K562 (cell line): ENCODE data around the gene DAPK2. TPM values are rescaled to one million over a fixed set of nuclear protein-coding genes. Genes with fewer than 3 reads are reported as not detected.
A peak's percentile ranks its signal among the peaks of the same experiment; 100 is the strongest.
"Not testable (repeated sequence)": the region's sequence is repeated elsewhere in the genome, so short reads cannot be mapped to it uniquely, and the experiment has no call there.

Source experiments
- ATAC-seq: fragments of 200-7000 bp; cut with Tn5 transposase; 3 replicates; pipeline ENCODE4 v1.9.1; 2020; ENCODE audit warnings: moderate library complexity
- BruUV-seq: library from RNA; stranded (reverse); fragments of 400-500 nt; replicated peaks from 2 replicates; lab custom pipeline; 2021; lab: Mats Ljungman, UMichigan
- CTCF ChIA-PET: fragments of 300-600 bp; formaldehyde crosslinking; extraction: SDS; loops from one replicate; lab custom pipeline; 2021; ENCODE audit warnings: low intra/inter-chr PET ratio; lab: Yijun Ruan, JAX
- POLR2A ChIA-PET: fragments of 300-600, 350-650 bp; sonication (Branson Sonifier 250); formaldehyde crosslinking; extraction: SDS; loops from one replicate; lab custom pipeline; 2021; ENCODE audit warnings: antibody characterized with exemption, inconsistent platforms; lab: Yijun Ruan, JAX
- DNase-seq, 4 experiments: peaks; one replicate each; pipeline versions ENCODE4 v3.0.0 to v3.0.0-alpha.2; 2011 to 2018; ENCODE audit warnings: low spot score in 3 of 4, mixed read lengths in 3 of 4; ENCODE audit errors: extremely low read depth in 1 of 4
- FAIRE-seq: peaks from 2 replicates; lab custom pipeline; 2011; peaks lifted over from hg19 to GRCh38; lab: Jason Lieb, UNC
- H2AFZ ChIP-seq: 2 replicates; pipeline ENCODE4 v1.6.0; 2011; ENCODE audit warnings: low read depth, low read length, control low read depth, inconsistent platforms
- H3K27ac ChIP-seq: fragments of 200-600 bp; 3 replicates; pipeline ENCODE4 v1.8.0; 2011; ENCODE audit warnings: low read depth, mild to moderate bottlenecking, control low read depth, inconsistent platforms, low read length, moderate library complexity, mixed read lengths; ENCODE audit errors: extremely low read depth
- H3K27me3 ChIP-seq, 2 experiments: fragments of 300-600 bp in 1 of 2; 2 replicates in 1 of 2; 3 replicates in 1 of 2; pipeline versions ENCODE4 v1.6.0 to v1.8.0; 2011; ENCODE audit warnings: inconsistent platforms in 2 of 2, low read length in 2 of 2, mild to moderate bottlenecking in 1 of 2, mixed read lengths in 1 of 2, moderate library complexity in 1 of 2; ENCODE audit not compliant: control insufficient read depth in 2 of 2, insufficient read depth in 2 of 2
- H3K36me3 ChIP-seq: fragments of 300-600 bp; 3 replicates; pipeline ENCODE4 v1.8.0; 2011; ENCODE audit warnings: mild to moderate bottlenecking, low read length, inconsistent platforms; ENCODE audit not compliant: control insufficient read depth, insufficient read depth
- H3K4me1 ChIP-seq, 2 experiments: fragments of 200-600 bp in 1 of 2; replicated peaks in 1 of 2; 2 replicates in 1 of 2; 3 replicates in 1 of 2; pipeline versions ENCODE4 v1.5.1 to v1.8.0; 2011; ENCODE audit warnings: inconsistent platforms in 2 of 2, low read length in 2 of 2, mild to moderate bottlenecking in 1 of 2, mixed read lengths in 1 of 2, moderate library complexity in 1 of 2; ENCODE audit not compliant: control insufficient read depth in 2 of 2, insufficient read depth in 2 of 2
- H3K4me2 ChIP-seq: 2 replicates; pipeline ENCODE4 v1.6.1; 2011; ENCODE audit warnings: low read length, control low read depth, inconsistent platforms, mixed read lengths; ENCODE audit not compliant: insufficient read depth
- H3K4me3 ChIP-seq: fragments of 200-600 bp; sonication (generic), shearing (Covaris generic); 2 replicates; pipeline ENCODE4 v1.5.1; 2016; ENCODE audit warnings: control low read depth, inconsistent platforms
- H3K79me2 ChIP-seq: fragments of 200-600 bp; 3 replicates; pipeline ENCODE4 v1.8.0; 2011; ENCODE audit warnings: low read length, inconsistent platforms; ENCODE audit not compliant: control insufficient read depth, insufficient read depth
- H3K9ac ChIP-seq, 2 experiments: 2 replicates each; pipeline versions ENCODE4 v1.6.0 to v1.6.1; 2011; ENCODE audit warnings: low read depth in 2 of 2, low read length in 2 of 2, control low read depth in 1 of 2, inconsistent platforms in 1 of 2, mild to moderate bottlenecking in 1 of 2, mixed read lengths in 1 of 2; ENCODE audit not compliant: insufficient read depth in 1 of 2
- H3K9me1 ChIP-seq: one replicate; pipeline ENCODE4 v1.6.0; 2011; ENCODE audit warnings: inconsistent platforms, mild to moderate bottlenecking, low read length, moderate library complexity; ENCODE audit not compliant: control insufficient read depth, insufficient read depth
- H3K9me3 ChIP-seq: replicated peaks from 2 replicates; pipeline ENCODE4 v1.5.1; 2011; ENCODE audit warnings: low read depth, low read length, inconsistent platforms; ENCODE audit not compliant: control insufficient read depth, insufficient read depth
- H4K20me1 ChIP-seq: replicated peaks from 2 replicates; pipeline ENCODE4 v1.6.1; 2011; ENCODE audit warnings: low read length, inconsistent platforms, mixed read lengths; ENCODE audit not compliant: control insufficient read depth, insufficient read depth
- ADNP ChIP-seq: fragments of 200-800 bp; sonication (Bioruptor generic); IDR thresholded peaks from 2 replicates; pipeline ENCODE4 v1.6.1; 2016; ENCODE audit warnings: missing genetic modification characterization, missing compliant biosample characterization
- BCOR ChIP-seq: fragments of 450-650 bp; IDR thresholded peaks from 2 replicates; pipeline ENCODE4 v1.6.1; 2016
- E2F5 ChIP-seq: sonication (generic); formaldehyde crosslinking; IDR thresholded peaks from 2 replicates; pipeline ENCODE4 v1.8.0; 2022; ENCODE audit warnings: mild to moderate bottlenecking, missing genetic modification reagents
- PTTG1 ChIP-seq: fragments of 450-650 bp; IDR thresholded peaks from 2 replicates; pipeline ENCODE4 v1.6.1; 2016; ENCODE audit warnings: low read depth, mild to moderate bottlenecking, missing genetic modification characterization, missing compliant biosample characterization
- RBM25 ChIP-seq: fragments of 200-400 bp; formaldehyde crosslinking; IDR thresholded peaks from 2 replicates; pipeline ENCODE4 v1.6.1; 2018; ENCODE audit warnings: low read length, low read depth, moderate library complexity; ENCODE audit not compliant: severe bottlenecking
- VEZF1 ChIP-seq: fragments of 200-800 bp; sonication (Bioruptor generic); IDR thresholded peaks from 2 replicates; pipeline ENCODE4 v1.6.1; 2017; ENCODE audit warnings: missing genetic modification characterization, missing compliant biosample characterization
- ZNF121 ChIP-seq: sonication (generic); formaldehyde crosslinking; conservative IDR thresholded peaks from 2 replicates; pipeline ENCODE4 v1.8.0; 2022; ENCODE audit warnings: missing genetic modification reagents
- whole genome bisulfite sequencing: fragments of 100-300 bp; shearing (Covaris generic); methylation state at CpG from one replicate; pipeline ENCODE4 v1.1.6; 2016; ENCODE audit warnings: low coverage, mixed read lengths; ENCODE audit not compliant: insufficient coverage; ENCODE audit errors: missing lambda C conversion rate; 5-methylcytosine and 5-hydroxymethylcytosine counted together
- in situ Hi-C: fragments of 300-500 bp; cut with MboI; formaldehyde crosslinking; loops from 4 replicates; pipeline ENCODE4 v1.15.0; 2018; ENCODE audit warnings: inconsistent platforms, mixed read lengths
- intact Hi-C: fragments of 100-400 bp; cut with micrococcal nuclease; formaldehyde crosslinking; loops from 2 replicates; pipeline ENCODE4 v1.14.2; 2022
- polyA plus RNA-seq, 8 experiments: library from polyadenylated mRNA; depleted of rRNA in 4 of 8; stranded (reverse) in 5 of 8; unstranded in 3 of 8; fragments of >200 nt; fragmentation: Nextera tagmentation in 2 of 8; fragmentation: Illumina TruSeq in 1 of 8; extraction: Ambion mirVana in 2 of 8; extraction: Trizol in 1 of 8; gene quantifications; 2 replicates each; pipeline versions ENCODE4 v1.2.1 to v1.2.3, GENCODE V29; 2011 to 2014; ENCODE audit warnings: inconsistent platforms in 1 of 8, missing spikeins in 1 of 8
- total RNA-seq, 7 experiments: library from RNA; depleted of rRNA in 6 of 7; stranded (reverse); fragments of >200 nt in 6 of 7; fragmentation: Illumina TruSeq in 2 of 7; extraction: Trizol in 2 of 7; gene quantifications; 2 replicates each; pipeline versions ENCODE4 v1.2.1 to v1.2.3, GENCODE V29; 2011 to 2021; ENCODE audit warnings: low replicate concordance in 1 of 7

Gene DAPK2
- total and polyA plus RNA-seq, 9 of the 15 experiments (the other 6 are each of a cell fraction or from before 2014, with no cell fraction given), result 0.14 to 5.2 (median 2.2) TPM

- Histone ChIP-seq H3K9me3 (no peaks in the 10 kb centered on the region), H3K4me3 (no peak overlapping the region), H3K9me1 (no peaks in the 10 kb centered on the region), H3K79me2 (peaks cover 39% of the 10 kb centered on the region), H3K4me1 (no peaks in the 10 kb centered on the region; a peak in 2 of 5 replicates), H3K36me3 (peaks cover 50% of the 10 kb centered on the region), H3K27me3 (no peaks in the 10 kb centered on the region), H3K27ac (no peak overlapping the region), H4K20me1 (no peaks in the 10 kb centered on the region; the same call in 1 of the 2 replicates), H3K9ac (no peak overlapping the region), H3K4me2 (no peak overlapping the region), H2AFZ (no peak overlapping the region)
- 60% methylated on average over 3 of the region's 3 CpGs for WGBS
- no peak for ATAC-seq
- no peak for DNase-seq
- no TSS peak for BruUV-seq
- in situ Hi-C loops, result no loop called here
- ChIA-PET POLR2A (interaction anchor here (1.4 kb wide), 1 partner anchor 11 kb away, joined by 7 read pairs; the partner anchor contains the start of gene CIAO2A), CTCF (no interaction called here)
- TF ChIP-seq ZNF121 (CRISPR knock-in tag) (peak; percentile 81), BCOR (peak; percentile 63), PTTG1 (tag) (no peak), RBM25 (peak; percentile 21), ADNP (tag) (0 out of 2 replicates have a peak, but pooled peaks have one; percentile 21), E2F5 (CRISPR knock-in tag) (no peak), VEZF1 (no peak)
- intact Hi-C loops, result no loop called here
- FAIRE-seq, result no peak
Measured at GRCh38 chr15:64082757-64083156, 36.5 kb upstream of the DAPK2 start.

GRCh38 chr15:64073496-64073895 is 27.2 kb upstream of the DAPK2 start:
- H3K9me3 ChIP-seq, BruUV-seq, H2AFZ ChIP-seq, CTCF ChIA-PET, H3K4me2 ChIP-seq, H4K20me1 ChIP-seq, DNase-seq, POLR2A ChIA-PET, H3K27ac ChIP-seq, H3K4me3 ChIP-seq, ATAC-seq, FAIRE-seq, H3K9me1 ChIP-seq, H3K9ac ChIP-seq, H3K27me3 ChIP-seq, intact Hi-C loops: not testable (repeated sequence)
- in situ Hi-C loops, result loop anchor here (25.0 kb wide), 2 partner anchors 611 to 786 kb away; partner anchors contain the start of gene APH1B
- Histone ChIP-seq H3K36me3 (peaks cover 66% of the 10 kb centered on the region), H3K4me1 (peaks cover 3 to 29% of the 10 kb centered on the region in 2 experiments; a peak in 4 of 5 replicates), H3K79me2 (peaks cover 17% of the 10 kb centered on the region)
- WGBS, result 85% methylated on average over 2 of the region's 2 CpGs
